ENCODE measurements around the gene NSL1. TPM values are rescaled to one million over a fixed set of nuclear protein-coding genes. Genes with fewer than 3 reads are reported as not detected.
"Not testable (repeated sequence)": the region's sequence is repeated elsewhere in the genome, so short reads cannot be mapped to it uniquely, and the experiment has no call there.

Gene NSL1
- total RNA-seq (24.4 and 25.4 TPM in 2 replicates), polyA plus RNA-seq (21.4 and 27.4 TPM in 2 replicates), polyA minus RNA-seq (ENCODE audit: low replicate concordance) (2.0 and 2.6 TPM in 2 replicates)
- 19.0 and 24.8 TPM in 2 replicates for polyA plus RNA-seq (2012)

DNA sequence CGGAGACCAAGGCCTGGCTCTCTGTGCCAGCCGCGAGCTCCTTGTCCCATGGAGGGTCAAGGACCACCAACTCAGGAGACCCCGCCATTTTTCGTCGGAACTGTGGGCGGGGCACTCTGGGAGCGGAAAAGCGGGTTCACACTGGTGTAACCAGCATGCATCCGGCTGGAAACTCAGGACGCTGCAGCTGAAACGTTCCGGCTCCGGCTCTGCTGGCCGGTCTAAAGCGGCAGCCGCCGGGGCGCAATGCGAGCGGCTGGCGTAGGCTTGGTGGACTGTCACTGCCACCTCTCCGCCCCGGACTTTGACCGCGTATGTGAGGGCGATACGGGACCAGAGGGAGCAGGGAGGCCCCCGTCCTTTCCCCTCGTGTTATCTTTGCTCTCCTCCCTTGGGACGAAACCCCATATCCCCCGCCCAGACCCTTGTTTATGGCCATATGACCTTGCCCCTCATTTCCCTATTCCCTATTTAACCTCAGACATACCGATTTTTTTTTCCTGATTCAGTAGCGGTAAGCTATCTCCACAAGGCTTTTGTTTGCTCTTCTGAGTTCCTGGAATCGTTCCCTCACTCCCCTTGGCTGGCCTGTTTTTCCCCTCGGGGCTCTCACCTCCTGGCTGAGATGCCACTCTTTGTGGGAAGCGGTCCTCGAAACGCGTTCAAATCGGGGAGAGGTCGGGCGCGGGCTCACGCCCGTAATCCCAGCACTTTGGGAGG lies at the start of gene NSL1, which contains the start of gene TATDN3:
Gene NSL1 (minus strand): TSS at position 102 of the 720 bp plus-strand sequence. CDS start 14 bp downstream, at position 88.
Gene TATDN3 (plus strand): TSS at position 219 of the 720 bp plus-strand sequence. CDS start 28 bp downstream, at position 247.
- H3K9ac ChIP-seq (ENCODE audit: insufficient read depth, low read length) = peak within 1 kb of the TSS; percentile 89
- peaks cover 6% of the 10 kb centered on the region for H3K4me1 ChIP-seq (ENCODE audit: control insufficient read depth, extremely low read depth, insufficient read depth, low read length)
- no peaks in the 10 kb centered on the region for H3K9me3 ChIP-seq (ENCODE audit: control insufficient read depth, insufficient read depth, low read depth, low read length)
- DNase-seq (ENCODE audit: low read depth in 2 of 2) = peak; percentile 92 to 93
- H3K27ac ChIP-seq (ENCODE audit: insufficient read depth, low read length) = peak within 1 kb of the TSS; percentile 93
- no peaks in the 10 kb centered on the region for H3K36me3 ChIP-seq (ENCODE audit: control insufficient read depth, insufficient read depth, low read length)
- H4K20me1 ChIP-seq (ENCODE audit: control insufficient read depth, extremely low read depth, insufficient read depth, low read length) = no peaks in the 10 kb centered on the region
- peak within 1 kb of the TSS; percentile 72 to 100 (median 98) for H3K4me3 ChIP-seq (replicated peaks in 1 of 4; ENCODE audit: control extremely low read depth in 1 of 4, insufficient read depth in 1 of 4, low read depth in 3 of 4, low read length in 4 of 4)
- H3K27me3 ChIP-seq (ENCODE audit: control insufficient read depth, insufficient read depth, low read length) = no peaks in the 10 kb centered on the region
- peaks cover 7% of the 10 kb centered on the region for H3K79me2 ChIP-seq (ENCODE audit: control insufficient read depth, insufficient read depth, low read length)
- peak within 1 kb of the TSS; percentile 97 for H2AFZ ChIP-seq (ENCODE audit: low read length)
- peak within 1 kb of the TSS; percentile 96 for H3K4me2 ChIP-seq (ENCODE audit: extremely low read depth, insufficient read depth, low read length)
- TF ChIP-seq EZH2 (IDR thresholded peaks at IDR 0.05; ENCODE audit: low read length, missing control alignments) = no peak
- TF ChIP-seq, protein P1, sequence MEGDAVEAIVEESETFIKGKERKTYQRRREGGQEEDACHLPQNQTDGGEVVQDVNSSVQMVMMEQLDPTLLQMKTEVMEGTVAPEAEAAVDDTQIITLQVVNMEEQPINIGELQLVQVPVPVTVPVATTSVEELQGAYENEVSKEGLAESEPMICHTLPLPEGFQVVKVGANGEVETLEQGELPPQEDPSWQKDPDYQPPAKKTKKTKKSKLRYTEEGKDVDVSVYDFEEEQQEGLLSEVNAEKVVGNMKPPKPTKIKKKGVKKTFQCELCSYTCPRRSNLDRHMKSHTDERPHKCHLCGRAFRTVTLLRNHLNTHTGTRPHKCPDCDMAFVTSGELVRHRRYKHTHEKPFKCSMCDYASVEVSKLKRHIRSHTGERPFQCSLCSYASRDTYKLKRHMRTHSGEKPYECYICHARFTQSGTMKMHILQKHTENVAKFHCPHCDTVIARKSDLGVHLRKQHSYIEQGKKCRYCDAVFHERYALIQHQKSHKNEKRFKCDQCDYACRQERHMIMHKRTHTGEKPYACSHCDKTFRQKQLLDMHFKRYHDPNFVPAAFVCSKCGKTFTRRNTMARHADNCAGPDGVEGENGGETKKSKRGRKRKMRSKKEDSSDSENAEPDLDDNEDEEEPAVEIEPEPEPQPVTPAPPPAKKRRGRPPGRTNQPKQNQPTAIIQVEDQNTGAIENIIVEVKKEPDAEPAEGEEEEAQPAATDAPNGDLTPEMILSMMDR (conservative IDR thresholded peaks at IDR 0.05 in 1 of 2, IDR thresholded peaks at IDR 0.05 in 1 of 2; ENCODE audit: low read depth in 1 of 2, low read length in 2 of 2) = no peak

- no peak overlapping the region for H3K9ac ChIP-seq (ENCODE audit: insufficient read depth, low read length)
- no peaks in the 10 kb centered on the region for H3K36me3 ChIP-seq (ENCODE audit: control insufficient read depth, insufficient read depth, low read length)
- no peaks in the 10 kb centered on the region for H3K27me3 ChIP-seq (ENCODE audit: control insufficient read depth, insufficient read depth, low read length)
- H3K79me2 ChIP-seq (ENCODE audit: control insufficient read depth, insufficient read depth, low read length) = no peaks in the 10 kb centered on the region
- no peak overlapping the region for H2AFZ ChIP-seq (ENCODE audit: low read length)
- no peak overlapping the region for H3K27ac ChIP-seq (ENCODE audit: insufficient read depth, low read length)
- no peaks in the 10 kb centered on the region for H3K4me1 ChIP-seq (ENCODE audit: control insufficient read depth, extremely low read depth, insufficient read depth, low read length)
- no peak overlapping the region for H3K4me2 ChIP-seq (ENCODE audit: extremely low read depth, insufficient read depth, low read length)
- no peaks in the 10 kb centered on the region for H4K20me1 ChIP-seq (ENCODE audit: control insufficient read depth, extremely low read depth, insufficient read depth, low read length)
- H3K9me3 ChIP-seq (ENCODE audit: control insufficient read depth, insufficient read depth, low read depth, low read length) = no peaks in the 10 kb centered on the region
- TF ChIP-seq EZH2 (IDR thresholded peaks at IDR 0.05; ENCODE audit: low read length, missing control alignments) = no peak
- TF ChIP-seq, protein P1 (conservative IDR thresholded peaks at IDR 0.05 in 1 of 2, IDR thresholded peaks at IDR 0.05 in 1 of 2; ENCODE audit: low read depth in 1 of 2, low read length in 2 of 2) = no peak
- no peak overlapping the region for H3K4me3 ChIP-seq (replicated peaks in 1 of 4; ENCODE audit: control extremely low read depth in 1 of 4, insufficient read depth in 1 of 4, low read depth in 3 of 4, low read length in 4 of 4)
- no peak for DNase-seq (ENCODE audit: low read depth in 2 of 2)
These were observed 46.6 kb upstream of the NSL1 start for GRCh38 chr1:212838145-212838544.

- H3K27me3 ChIP-seq (ENCODE audit: control insufficient read depth, insufficient read depth, low read length); DNase-seq (ENCODE audit: low read depth in 2 of 2); H3K79me2 ChIP-seq (ENCODE audit: control insufficient read depth, insufficient read depth, low read length); H3K27ac ChIP-seq (ENCODE audit: insufficient read depth, low read length); H3K9ac ChIP-seq (ENCODE audit: insufficient read depth, low read length); H3K9me3 ChIP-seq (ENCODE audit: control insufficient read depth, insufficient read depth, low read depth, low read length); H3K4me1 ChIP-seq (ENCODE audit: control insufficient read depth, extremely low read depth, insufficient read depth, low read length); H2AFZ ChIP-seq (ENCODE audit: low read length); H3K4me2 ChIP-seq (ENCODE audit: extremely low read depth, insufficient read depth, low read length); H4K20me1 ChIP-seq (ENCODE audit: control insufficient read depth, extremely low read depth, insufficient read depth, low read length); H3K4me3 ChIP-seq (replicated peaks in 1 of 4; ENCODE audit: control extremely low read depth in 1 of 4, insufficient read depth in 1 of 4, low read depth in 3 of 4, low read length in 4 of 4); H3K36me3 ChIP-seq (ENCODE audit: control insufficient read depth, insufficient read depth, low read length): not testable (repeated sequence)
These were observed 41.9 kb upstream of the NSL1 start for GRCh38 chr1:212833211-212834207.

All from fibroblast of lung (primary cell).